Measurements from ENCODE around the gene BMPR1A.
"Not testable (repeated sequence)": the region's sequence is repeated elsewhere in the genome, so short reads cannot be mapped to it uniquely, and the experiment has no call there.

BMPR1A gene

GRCh38 chr10:86941426-86941825, 185.0 kb downstream of the BMPR1A start:
- no peak for DNase-seq (ENCODE audit: low spot score)

- DNase-seq (ENCODE audit: low spot score): no peak
Measured at GRCh38 chr10:86941991-86942421, 185.6 kb downstream of the BMPR1A start.

- no peak for DNase-seq (ENCODE audit: low spot score)
Measured at GRCh38 chr10:86942441-86943315, 186.3 kb downstream of the BMPR1A start.

GRCh38 chr10:86943316-86944030, 187.1 kb downstream of the BMPR1A start:
- DNase-seq (ENCODE audit: low spot score): no peak

GRCh38 chr10:86944031-86944419, 187.6 kb downstream of the BMPR1A start:
- DNase-seq (ENCODE audit: low spot score): no peak

GRCh38 chr10:86944471-86944870, 188.1 kb downstream of the BMPR1A start:
- no peak for DNase-seq (ENCODE audit: low spot score)

- DNase-seq (ENCODE audit: low spot score): no peak
Measured at GRCh38 chr10:86944907-86945306, 188.5 kb downstream of the BMPR1A start.

- no peak for DNase-seq (ENCODE audit: low spot score)
Measured at GRCh38 chr10:86945361-86946212, 189.2 kb downstream of the BMPR1A start.

- DNase-seq (ENCODE audit: low spot score): no peak
Measured at GRCh38 chr10:86946213-86947155, 190.1 kb downstream of the BMPR1A start.

- DNase-seq (ENCODE audit: low spot score): not testable (repeated sequence)
Measured at GRCh38 chr10:86947806-86948205, 191.4 kb downstream of the BMPR1A start.

- DNase-seq (ENCODE audit: low spot score): no peak
Measured at GRCh38 chr10:86950349-86950748, 193.9 kb downstream of the BMPR1A start.

- no peak for DNase-seq (ENCODE audit: low spot score)
Measured at GRCh38 chr10:86951184-86951761, 194.9 kb downstream of the BMPR1A start.

- no peak for DNase-seq (ENCODE audit: low spot score)
Measured at GRCh38 chr10:86952106-86952505, 195.7 kb downstream of the BMPR1A start.

- DNase-seq (ENCODE audit: low spot score): not testable (repeated sequence)
Measured at GRCh38 chr10:86952697-86953096, 196.3 kb downstream of the BMPR1A start.

- no peak for DNase-seq (ENCODE audit: low spot score)
Measured at GRCh38 chr10:86953747-86954680, 197.6 kb downstream of the BMPR1A start.

- DNase-seq (ENCODE audit: low spot score): no peak
Measured at GRCh38 chr10:86954681-86955500, 198.5 kb downstream of the BMPR1A start.

GRCh38 chr10:86955501-86956194, 199.2 kb downstream of the BMPR1A start:
- DNase-seq (ENCODE audit: low spot score): no peak

- DNase-seq (ENCODE audit: low spot score): no peak
Measured at GRCh38 chr10:86956195-86956847, 199.9 kb downstream of the BMPR1A start.

All from hematopoietic multipotent progenitor cell treated with erythropoietin and hydrocortisone succinate and interleukin-3 and kit ligand, for 17 days (in vitro differentiated cells).